Trophoblast cell (in vitro differentiated cells and primary cell): Measurements from ENCODE around the gene UGT1A1.
"Not testable (repeated sequence)": the region's sequence is repeated elsewhere in the genome, so short reads cannot be mapped to it uniquely, and the experiment has no call there.

Source experiments
- DNase-seq, 2 donors: peaks; one replicate each; pipeline ENCODE4 v3.0.0-alpha.2; 2016
- H2AFZ ChIP-seq: 2 replicates; pipeline ENCODE4 v1.6.1; 2013; ENCODE audit warnings: low read length, moderate library complexity, mild to moderate bottlenecking; ENCODE audit not compliant: insufficient read depth, poor library complexity
- H2AK5ac ChIP-seq: 2 replicates; pipeline ENCODE4 v1.6.1; 2013; ENCODE audit warnings: mild to moderate bottlenecking, low read length
- H2BK120ac ChIP-seq: 2 replicates; pipeline ENCODE4 v1.6.1; 2013; ENCODE audit warnings: low read length, mild to moderate bottlenecking, moderate library complexity; ENCODE audit not compliant: insufficient read depth, poor library complexity
- H2BK12ac ChIP-seq: 2 replicates; pipeline ENCODE4 v1.6.1; 2013; ENCODE audit warnings: mild to moderate bottlenecking, low read length, moderate library complexity
- H2BK5ac ChIP-seq: 2 replicates; pipeline ENCODE4 v1.6.1; 2013; ENCODE audit warnings: low read length, low read depth, moderate library complexity, mild to moderate bottlenecking; ENCODE audit not compliant: poor library complexity
- H3K14ac ChIP-seq: 2 replicates; pipeline ENCODE4 v1.6.1; 2013; ENCODE audit warnings: mild to moderate bottlenecking, low read length
- H3K18ac ChIP-seq: 2 replicates; pipeline ENCODE4 v1.6.1; 2013; ENCODE audit warnings: mild to moderate bottlenecking, low read length
- H3K23ac ChIP-seq: 2 replicates; pipeline ENCODE4 v1.6.1; 2013; ENCODE audit warnings: low read length
- H3K27ac ChIP-seq: 2 replicates; pipeline ENCODE4 v1.5.1; 2013; ENCODE audit warnings: low read depth, mild to moderate bottlenecking, inconsistent platforms, low read length, moderate library complexity
- H3K27me3 ChIP-seq: 2 replicates; pipeline ENCODE4 v1.6.1; 2013; ENCODE audit warnings: inconsistent platforms, mild to moderate bottlenecking, low read length, moderate library complexity; ENCODE audit not compliant: insufficient read depth
- H3K36me3 ChIP-seq, 2 experiments: 1 replicate in 1 of 2; 2 replicates in 1 of 2; pipeline ENCODE4 v1.6.1; 2013; ENCODE audit warnings: low read length in 2 of 2, mild to moderate bottlenecking in 2 of 2, moderate library complexity in 1 of 2; ENCODE audit not compliant: insufficient read depth in 2 of 2, control insufficient read depth in 1 of 2
- H3K4ac ChIP-seq: 2 replicates; pipeline ENCODE4 v1.6.1; 2013; ENCODE audit warnings: low read depth, mild to moderate bottlenecking, low read length, moderate library complexity
- H3K4me1 ChIP-seq, 2 experiments: 1 replicate in 1 of 2; 2 replicates in 1 of 2; pipeline ENCODE4 v1.6.1; 2013; ENCODE audit warnings: low read length in 2 of 2, mild to moderate bottlenecking in 2 of 2, moderate library complexity in 1 of 2; ENCODE audit not compliant: insufficient read depth in 2 of 2, control insufficient read depth in 1 of 2
- H3K4me2 ChIP-seq: 2 replicates; pipeline ENCODE4 v1.6.1; 2013; ENCODE audit warnings: inconsistent platforms, mild to moderate bottlenecking, low read length, moderate library complexity
- H3K4me3 ChIP-seq: 2 replicates; pipeline ENCODE4 v1.5.1; 2013; ENCODE audit warnings: mild to moderate bottlenecking, low read depth, low read length, inconsistent platforms
- H3K79me1 ChIP-seq: one replicate; pipeline ENCODE4 v1.6.1; 2013; ENCODE audit warnings: low read length
- H3K79me2 ChIP-seq: 2 replicates; pipeline ENCODE4 v1.6.1; 2013; ENCODE audit warnings: low read length, mild to moderate bottlenecking; ENCODE audit not compliant: control insufficient read depth, insufficient read depth, poor library complexity
- H3K9ac ChIP-seq: 2 replicates; pipeline ENCODE4 v1.6.1; 2013; ENCODE audit warnings: mild to moderate bottlenecking, low read length
- H3K9me3 ChIP-seq: 2 replicates; pipeline ENCODE4 v1.6.1; 2013; ENCODE audit warnings: low read depth, mild to moderate bottlenecking, control low read depth, inconsistent platforms, low read length; ENCODE audit not compliant: insufficient read depth
- H4K12ac ChIP-seq: 2 replicates; pipeline ENCODE4 v1.6.1; 2013; ENCODE audit warnings: low read depth, mild to moderate bottlenecking, low read length, moderate library complexity
- H4K8ac ChIP-seq: 2 replicates; pipeline ENCODE4 v1.6.1; 2013; ENCODE audit warnings: low read depth, mild to moderate bottlenecking, low read length, moderate library complexity
- H4K91ac ChIP-seq: one replicate; pipeline ENCODE4 v1.6.1; 2013; ENCODE audit warnings: low read depth, mild to moderate bottlenecking, low read length, moderate library complexity
- WGBS: extraction: QIAGEN DNeasy Blood & Tissue Kit; methylation state at CpG from one replicate; pipeline ENCODE4 v1.1.7; 2013; ENCODE audit warnings: missing lambda C conversion rate; ENCODE audit not compliant: insufficient read length, insufficient coverage; ENCODE audit errors: extremely low coverage; 5-methylcytosine and 5-hydroxymethylcytosine counted together

The UGT1A1 gene

DNA sequence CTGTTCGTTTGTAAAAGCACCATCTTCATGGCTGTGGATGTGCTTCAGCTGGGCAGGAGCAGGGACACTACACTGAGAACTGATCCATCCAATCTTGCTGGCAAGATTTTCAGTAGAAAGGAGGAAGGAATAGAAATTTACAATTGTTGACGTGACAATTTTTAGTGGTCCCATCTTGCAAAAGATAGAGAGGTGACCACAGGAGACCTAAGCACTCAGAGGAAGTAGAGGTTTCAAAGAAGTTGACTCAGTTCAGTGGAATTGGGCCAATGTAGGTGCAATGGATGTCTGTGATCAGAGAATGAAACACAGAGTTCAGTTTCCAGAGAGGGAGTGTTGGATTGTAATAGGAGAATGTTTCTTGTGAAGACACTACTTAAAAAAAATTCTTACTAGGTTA, 45.9 kb upstream of the UGT1A1 start:
- Histone ChIP-seq H3K27me3 (no peaks in the 10 kb centered on the region), H4K12ac (no peak overlapping the region), H2BK120ac (no peak overlapping the region), H3K23ac (no peak overlapping the region), H3K9me3 (peaks cover 2% of the 10 kb centered on the region), H3K79me2 (no peaks in the 10 kb centered on the region), H3K27ac (no peak overlapping the region), H3K9ac (no peak overlapping the region), H3K4me1 (no peaks in the 10 kb centered on the region), H2BK5ac (no peak overlapping the region), H3K14ac (no peak overlapping the region), H3K36me3 (no peaks in the 10 kb centered on the region), H2BK12ac (no peak overlapping the region), H3K4ac (no peak overlapping the region), H3K4me3 (no peak overlapping the region), H4K8ac (no peak overlapping the region), H3K18ac (no peak overlapping the region), H2AK5ac (no peak overlapping the region), H2AFZ (no peak overlapping the region), H3K79me1 (no peaks in the 10 kb centered on the region), H3K4me2 (no peak overlapping the region), H4K91ac (no peak overlapping the region)
- WGBS: no CpG with 5 or more reads among the region's 2 CpGs
- DNase-seq: no peak

GRCh38 chr2:233718552-233718951, 41.5 kb upstream of the UGT1A1 start, which contains the start of gene UGT1A4:
Gene UGT1A4 (plus strand): TSS chr2:233718736. CDS start chr2:233718821, 85 bp downstream.
- Histone ChIP-seq H2AK5ac (no peak within 1 kb of the TSS), H4K12ac (no peak within 1 kb of the TSS), H4K8ac (no peak within 1 kb of the TSS), H3K36me3 (no peaks in the 10 kb centered on the region), H4K91ac (no peak within 1 kb of the TSS), H3K9me3 (peaks cover 8% of the 10 kb centered on the region), H3K23ac (no peak within 1 kb of the TSS), H3K18ac (no peak within 1 kb of the TSS), H3K79me1 (no peaks in the 10 kb centered on the region), H2BK5ac (no peak within 1 kb of the TSS), H3K79me2 (no peaks in the 10 kb centered on the region), H2AFZ (no peak within 1 kb of the TSS), H3K4me3 (no peak within 1 kb of the TSS), H3K27ac (no peak within 1 kb of the TSS), H3K4me1 (no peaks in the 10 kb centered on the region), H3K27me3 (no peaks in the 10 kb centered on the region), H3K9ac (no peak within 1 kb of the TSS), H3K14ac (no peak within 1 kb of the TSS), H3K4ac (no peak within 1 kb of the TSS), H2BK120ac (no peak within 1 kb of the TSS), H2BK12ac (no peak within 1 kb of the TSS), H3K4me2 (no peak within 1 kb of the TSS)
- WGBS: no CpG with 5 or more reads among the region's 7 CpGs
- DNase-seq: no peak

DNA sequence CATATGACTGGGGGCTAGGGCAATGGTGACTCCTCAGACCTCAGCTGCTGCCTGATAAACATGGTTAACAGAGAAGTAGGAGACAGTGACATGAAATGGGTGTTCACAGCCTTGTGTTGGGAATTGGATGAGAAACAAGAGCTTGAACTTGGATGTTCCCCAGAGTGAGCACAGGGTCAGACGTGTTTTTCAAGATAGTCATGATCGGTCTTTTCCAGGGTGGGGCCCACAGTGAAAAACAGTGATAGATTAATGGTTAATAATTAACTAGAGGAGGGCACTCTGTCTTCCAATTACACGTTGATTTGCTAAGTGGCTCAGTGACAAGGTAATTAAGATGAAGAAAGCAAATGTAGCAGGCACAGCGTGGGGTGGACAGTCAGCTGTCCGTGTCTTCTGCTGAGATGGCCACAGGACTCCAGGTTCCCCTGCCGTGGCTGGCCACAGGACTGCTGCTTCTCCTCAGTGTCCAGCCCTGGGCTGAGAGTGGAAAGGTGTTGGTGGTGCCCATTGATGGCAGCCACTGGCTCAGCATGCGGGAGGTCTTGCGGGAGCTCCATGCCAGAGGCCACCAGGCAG, 31.3 kb upstream of the UGT1A1 start, which contains the start of gene UGT1A3:
UGT1A3 (plus strand) TSS at position 320 of the 579 bp plus-strand sequence; CDS start at position 405, 85 bp downstream.
- Histone ChIP-seq H3K36me3 (no peaks in the 10 kb centered on the region), H3K27ac (no peak within 1 kb of the TSS)

GRCh38 chr2:233736868-233737653, 23.0 kb upstream of the UGT1A1 start:
- not testable (repeated sequence) for H2AFZ ChIP-seq, H3K27ac ChIP-seq, H3K79me1 ChIP-seq, H3K4ac ChIP-seq, H3K23ac ChIP-seq, H4K12ac ChIP-seq, DNase-seq, H4K91ac ChIP-seq, H3K9ac ChIP-seq, H3K14ac ChIP-seq, H2AK5ac ChIP-seq, H3K36me3 ChIP-seq, H2BK12ac ChIP-seq, H3K18ac ChIP-seq, H4K8ac ChIP-seq, H3K4me2 ChIP-seq, H3K4me1 ChIP-seq, H3K27me3 ChIP-seq, H2BK120ac ChIP-seq, H3K79me2 ChIP-seq, H2BK5ac ChIP-seq, H3K9me3 ChIP-seq
- no CpG with 5 or more reads among the region's 14 CpGs for WGBS
- H3K4me3 ChIP-seq: peak overlapping the region; percentile 56

More for the DNA sequence above, 31.3 kb upstream of the UGT1A1 start, which contains the start of gene UGT1A3:
- H3K4me1 ChIP-seq: no peaks in the 10 kb centered on the region
- no peak within 1 kb of the TSS for H3K4ac ChIP-seq
- H3K18ac ChIP-seq: no peak within 1 kb of the TSS
- no peak within 1 kb of the TSS for H2BK12ac ChIP-seq
- H3K14ac ChIP-seq: no peak within 1 kb of the TSS
- DNase-seq: no peak
- no peak within 1 kb of the TSS for H3K9ac ChIP-seq
- no CpG with 5 or more reads among the region's 8 CpGs for WGBS
- no peak within 1 kb of the TSS for H2BK120ac ChIP-seq
- H2AK5ac ChIP-seq: no peak within 1 kb of the TSS
- no peak within 1 kb of the TSS for H3K4me3 ChIP-seq
- no peak within 1 kb of the TSS for H2BK5ac ChIP-seq
- no peak within 1 kb of the TSS for H4K8ac ChIP-seq
- no peak within 1 kb of the TSS for H4K91ac ChIP-seq
- H3K4me2 ChIP-seq: no peak within 1 kb of the TSS
- no peak within 1 kb of the TSS for H2AFZ ChIP-seq
- H3K27me3 ChIP-seq: no peaks in the 10 kb centered on the region
- H3K9me3 ChIP-seq: peaks cover 10% of the 10 kb centered on the region
- no peaks in the 10 kb centered on the region for H3K79me2 ChIP-seq
- H3K79me1 ChIP-seq: no peaks in the 10 kb centered on the region
- no peak within 1 kb of the TSS for H3K23ac ChIP-seq
- no peak within 1 kb of the TSS for H4K12ac ChIP-seq
